Measurements from ENCODE around the gene CLASP1. TPM values are rescaled to one million over a fixed set of nuclear protein-coding genes. Genes with fewer than 3 reads are reported as not detected.

Gene CLASP1
- total RNA-seq, 1 donor, result 46.0 TPM

GRCh38 chr2:121648206-121649148, 785 bp downstream of the CLASP1 start:
- Histone ChIP-seq H3K4me3 (ENCODE audit: insufficient read depth, low read length) (peak overlapping the region; percentile 97), H3K27ac (ENCODE audit: low read depth, low read length) (peak overlapping the region; percentile 98), H3K79me2 (ENCODE audit: insufficient read depth, low read length) (peaks cover 79% of the 10 kb centered on the region), H2AFZ (ENCODE audit: low read length) (peak overlapping the region; percentile 100), H3K4me2 (ENCODE audit: insufficient read depth, low read length) (peak overlapping the region; percentile 99), H3K9me3 (ENCODE audit: low read depth, low read length) (no peaks in the 10 kb centered on the region), H3K36me3 (ENCODE audit: insufficient read depth, low read length) (no peaks in the 10 kb centered on the region), H3K4me1 (ENCODE audit: insufficient read depth, low read length) (peaks cover 15% of the 10 kb centered on the region), H3K27me3 (ENCODE audit: insufficient read depth, low read length) (no peaks in the 10 kb centered on the region), H4K20me1 (ENCODE audit: insufficient read depth, low read length) (peaks cover 17% of the 10 kb centered on the region)
- TF ChIP-seq, protein P1, sequence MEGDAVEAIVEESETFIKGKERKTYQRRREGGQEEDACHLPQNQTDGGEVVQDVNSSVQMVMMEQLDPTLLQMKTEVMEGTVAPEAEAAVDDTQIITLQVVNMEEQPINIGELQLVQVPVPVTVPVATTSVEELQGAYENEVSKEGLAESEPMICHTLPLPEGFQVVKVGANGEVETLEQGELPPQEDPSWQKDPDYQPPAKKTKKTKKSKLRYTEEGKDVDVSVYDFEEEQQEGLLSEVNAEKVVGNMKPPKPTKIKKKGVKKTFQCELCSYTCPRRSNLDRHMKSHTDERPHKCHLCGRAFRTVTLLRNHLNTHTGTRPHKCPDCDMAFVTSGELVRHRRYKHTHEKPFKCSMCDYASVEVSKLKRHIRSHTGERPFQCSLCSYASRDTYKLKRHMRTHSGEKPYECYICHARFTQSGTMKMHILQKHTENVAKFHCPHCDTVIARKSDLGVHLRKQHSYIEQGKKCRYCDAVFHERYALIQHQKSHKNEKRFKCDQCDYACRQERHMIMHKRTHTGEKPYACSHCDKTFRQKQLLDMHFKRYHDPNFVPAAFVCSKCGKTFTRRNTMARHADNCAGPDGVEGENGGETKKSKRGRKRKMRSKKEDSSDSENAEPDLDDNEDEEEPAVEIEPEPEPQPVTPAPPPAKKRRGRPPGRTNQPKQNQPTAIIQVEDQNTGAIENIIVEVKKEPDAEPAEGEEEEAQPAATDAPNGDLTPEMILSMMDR (IDR thresholded peaks at IDR 0.05; ENCODE audit: extremely low read depth, low read depth, low read length), result no peak
- peak; percentile 84 for DNase-seq (ENCODE audit: insufficient read length, low spot score, missing footprints)

- Histone ChIP-seq H4K20me1 (ENCODE audit: insufficient read depth, low read length) (peaks cover 17% of the 10 kb centered on the region), H2AFZ (ENCODE audit: low read length) (no peak overlapping the region), H3K27ac (ENCODE audit: low read depth, low read length) (peak overlapping the region; percentile 98)
These were observed 1.9 kb downstream of the CLASP1 start for GRCh38 chr2:121647396-121647795.

GRCh38 chr2:121644715-121645114, 4.5 kb downstream of the CLASP1 start:
- H3K27ac ChIP-seq (ENCODE audit: low read depth, low read length), result no peak overlapping the region
- H3K79me2 ChIP-seq (ENCODE audit: insufficient read depth, low read length), result peaks cover 90% of the 10 kb centered on the region
- H3K27me3 ChIP-seq (ENCODE audit: insufficient read depth, low read length), result no peaks in the 10 kb centered on the region
- no peak for DNase-seq (ENCODE audit: insufficient read length, low spot score, missing footprints)
- H3K36me3 ChIP-seq (ENCODE audit: insufficient read depth, low read length), result no peaks in the 10 kb centered on the region
- no peaks in the 10 kb centered on the region for H3K9me3 ChIP-seq (ENCODE audit: low read depth, low read length)
- peaks cover 8% of the 10 kb centered on the region for H3K4me1 ChIP-seq (ENCODE audit: insufficient read depth, low read length)
- H3K4me2 ChIP-seq (ENCODE audit: insufficient read depth, low read length), result no peak overlapping the region
- H4K20me1 ChIP-seq (ENCODE audit: insufficient read depth, low read length), result peaks cover 25% of the 10 kb centered on the region
- no peak overlapping the region for H3K4me3 ChIP-seq (ENCODE audit: insufficient read depth, low read length)
- no peak overlapping the region for H2AFZ ChIP-seq (ENCODE audit: low read length)
- TF ChIP-seq, protein P1 (IDR thresholded peaks at IDR 0.05; ENCODE audit: extremely low read depth, low read depth, low read length), result no peak

More at GRCh38 chr2:121647396-121647795, 1.9 kb downstream of the CLASP1 start:
- no peak overlapping the region for H3K4me3 ChIP-seq (ENCODE audit: insufficient read depth, low read length)
- H3K79me2 ChIP-seq (ENCODE audit: insufficient read depth, low read length), result peaks cover 87% of the 10 kb centered on the region
- H3K36me3 ChIP-seq (ENCODE audit: insufficient read depth, low read length), result no peaks in the 10 kb centered on the region
- TF ChIP-seq, protein P1 (IDR thresholded peaks at IDR 0.05; ENCODE audit: extremely low read depth, low read depth, low read length), result no peak
- no peaks in the 10 kb centered on the region for H3K27me3 ChIP-seq (ENCODE audit: insufficient read depth, low read length)
- H3K4me2 ChIP-seq (ENCODE audit: insufficient read depth, low read length), result peak overlapping the region; percentile 99
- no peaks in the 10 kb centered on the region for H3K9me3 ChIP-seq (ENCODE audit: low read depth, low read length)
- DNase-seq (ENCODE audit: insufficient read length, low spot score, missing footprints), result no peak
- peaks cover 15% of the 10 kb centered on the region for H3K4me1 ChIP-seq (ENCODE audit: insufficient read depth, low read length)

DNA sequence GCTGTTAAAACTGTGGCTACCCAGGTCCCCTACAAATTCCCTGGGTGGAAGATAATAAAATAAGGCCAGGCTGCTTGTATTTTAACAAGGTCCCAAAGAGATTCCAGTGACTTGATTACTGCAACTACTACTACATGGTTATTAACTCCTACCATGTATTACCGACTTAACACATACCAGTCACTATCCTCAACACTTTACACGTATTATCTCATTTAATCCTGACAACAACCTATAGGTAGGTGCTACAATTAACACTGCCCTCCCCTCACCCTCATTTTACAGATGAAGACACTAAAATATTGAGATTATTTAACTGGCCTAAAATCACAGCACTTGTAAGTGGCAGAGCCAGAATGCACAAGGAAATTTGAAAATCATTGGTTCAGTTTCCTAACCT, 5.4 kb downstream of the CLASP1 start:
- Histone ChIP-seq H2AFZ (ENCODE audit: low read length) (no peak overlapping the region), H3K27ac (ENCODE audit: low read depth, low read length) (no peak overlapping the region), H4K20me1 (ENCODE audit: insufficient read depth, low read length) (peaks cover 25% of the 10 kb centered on the region), H3K27me3 (ENCODE audit: insufficient read depth, low read length) (no peaks in the 10 kb centered on the region), H3K4me3 (ENCODE audit: insufficient read depth, low read length) (no peak overlapping the region), H3K9me3 (ENCODE audit: low read depth, low read length) (no peaks in the 10 kb centered on the region), H3K79me2 (ENCODE audit: insufficient read depth, low read length) (peaks cover 92% of the 10 kb centered on the region), H3K36me3 (ENCODE audit: insufficient read depth, low read length) (no peaks in the 10 kb centered on the region), H3K4me1 (ENCODE audit: insufficient read depth, low read length) (peaks cover 8% of the 10 kb centered on the region), H3K4me2 (ENCODE audit: insufficient read depth, low read length) (no peak overlapping the region)
- no peak for DNase-seq (ENCODE audit: insufficient read length, low spot score, missing footprints)
- TF ChIP-seq, protein P1 (IDR thresholded peaks at IDR 0.05; ENCODE audit: extremely low read depth, low read depth, low read length), result no peak

All from osteoblast (primary cell).